COLO668 (cell line): ENCODE results near the gene LZTS3.
"Not testable (repeated sequence)": the region's sequence is repeated elsewhere in the genome, so short reads cannot be mapped to it uniquely, and the experiment has no call there.

Source experiments
- DNase-seq: peaks from one replicate; lab custom pipeline; 2025; ENCODE audit not compliant: unreplicated experiment; lab: John Stamatoyannopoulos, UW

LZTS3 gene

GRCh38 chr20:3168079-3168828, 5.1 kb downstream of the LZTS3 start:
- DNase-seq: peak; percentile 95

- DNase-seq: peak; percentile 58
Measured at GRCh38 chr20:3167738-3168078, 5.6 kb downstream of the LZTS3 start.

- no peak for DNase-seq
Measured at GRCh38 chr20:3166913-3167342, 6.4 kb downstream of the LZTS3 start.

GRCh38 chr20:3166338-3166912, 6.9 kb downstream of the LZTS3 start:
- DNase-seq: no peak

GRCh38 chr20:3165473-3166337, 7.6 kb downstream of the LZTS3 start:
- peak; percentile 94 for DNase-seq

GRCh38 chr20:3164763-3165410, 8.5 kb downstream of the LZTS3 start:
- DNase-seq: peak; percentile 56

- DNase-seq: no peak
Measured at GRCh38 chr20:3164043-3164762, 9.1 kb downstream of the LZTS3 start.

GRCh38 chr20:3163099-3164042, 10.0 kb downstream of the LZTS3 start:
- peak; percentile 57 for DNase-seq

- peak; percentile 95 for DNase-seq
Measured at GRCh38 chr20:3162080-3162611, 11.2 kb downstream of the LZTS3 start.

- no peak for DNase-seq
Measured at GRCh38 chr20:3161316-3162079, 11.9 kb downstream of the LZTS3 start.

- no peak for DNase-seq
Measured at GRCh38 chr20:3160418-3160817, 12.9 kb downstream of the LZTS3 start.

- no peak for DNase-seq
Measured at GRCh38 chr20:3158968-3159431, 14.3 kb downstream of the LZTS3 start.

GRCh38 chr20:3157817-3158216, 15.5 kb downstream of the LZTS3 start:
- no peak for DNase-seq

- no peak for DNase-seq
Measured at GRCh38 chr20:3156811-3157619, 16.3 kb downstream of the LZTS3 start.

GRCh38 chr20:3152057-3152644, 21.2 kb downstream of the LZTS3 start:
- not testable (repeated sequence) for DNase-seq

GRCh38 chr20:3150908-3151307, 22.4 kb downstream of the LZTS3 start:
- no peak for DNase-seq

- DNase-seq: no peak
Measured at GRCh38 chr20:3146732-3147341, 26.5 kb downstream of the LZTS3 start.
